NCI-H526 treated with DMSO at 0.1 percent for 48 hours (cell line): Measurements from ENCODE around the gene SMOC2.
"Not testable (repeated sequence)": the region's sequence is repeated elsewhere in the genome, so short reads cannot be mapped to it uniquely, and the experiment has no call there.

ENCODE experiments used
- DNase-seq: peaks from one replicate; lab custom pipeline; 2025; lab: John Stamatoyannopoulos, UW

SMOC2 gene

DNA sequence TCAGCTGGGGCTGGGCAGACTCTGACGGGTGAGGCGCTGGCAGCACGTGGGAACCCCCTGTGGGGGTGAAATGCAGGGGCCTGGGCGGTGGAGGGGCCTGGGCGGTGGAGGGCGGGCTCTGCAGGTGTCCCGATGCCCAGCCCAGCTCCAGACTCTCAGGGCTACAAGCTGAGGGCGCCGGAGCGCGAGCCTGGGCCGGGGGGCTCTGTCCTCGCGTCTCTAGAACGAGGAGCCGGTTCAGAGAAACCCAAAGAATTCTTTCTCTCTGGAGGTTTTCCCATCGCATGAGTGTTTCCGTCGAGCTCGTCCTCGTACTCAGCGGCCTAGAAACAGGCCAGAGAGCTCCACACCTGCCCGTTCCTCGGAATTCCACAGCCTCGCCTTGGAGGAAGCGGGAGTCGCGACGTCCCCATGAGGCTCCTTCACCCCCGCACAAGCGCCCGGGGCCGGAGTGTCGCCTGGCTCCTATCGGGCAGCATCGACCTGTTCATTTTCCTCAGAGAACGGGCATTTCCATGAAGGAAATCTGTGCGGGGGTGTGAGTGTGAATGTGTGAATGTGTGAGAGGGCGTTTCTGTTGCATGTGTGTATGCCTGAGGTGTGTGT, 76.9 kb downstream of the SMOC2 start:
- DNase-seq = no peak

DNA sequence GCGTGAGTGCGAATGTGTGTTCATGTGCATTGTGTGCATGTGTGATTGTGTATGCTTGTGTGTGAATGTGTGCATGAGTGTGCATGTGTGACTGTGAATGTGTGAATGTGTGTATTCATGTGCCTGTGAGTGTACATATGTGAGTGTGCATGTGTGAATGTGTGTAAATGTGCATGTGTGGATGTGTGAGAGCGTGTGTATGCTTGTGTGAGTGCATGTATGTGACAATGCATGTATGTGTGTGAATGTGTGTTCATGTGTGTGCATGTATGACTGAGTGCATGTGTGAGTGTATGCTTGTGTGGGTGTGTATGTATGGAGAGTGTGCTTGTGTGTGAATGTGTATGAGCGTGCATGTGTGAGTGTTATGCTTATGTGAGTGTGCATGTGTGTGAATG, 77.4 kb downstream of the SMOC2 start:
- no peak for DNase-seq

- DNase-seq = no peak
These were observed 77.9 kb downstream of the SMOC2 start for GRCh38 chr6:168518867-168519266.

GRCh38 chr6:168520233-168520632, 79.2 kb downstream of the SMOC2 start:
- DNase-seq = no peak

- DNase-seq = no peak
These were observed 83.6 kb downstream of the SMOC2 start for GRCh38 chr6:168524571-168525001.

- DNase-seq = no peak
These were observed 84.1 kb downstream of the SMOC2 start for GRCh38 chr6:168525114-168525513.

DNA sequence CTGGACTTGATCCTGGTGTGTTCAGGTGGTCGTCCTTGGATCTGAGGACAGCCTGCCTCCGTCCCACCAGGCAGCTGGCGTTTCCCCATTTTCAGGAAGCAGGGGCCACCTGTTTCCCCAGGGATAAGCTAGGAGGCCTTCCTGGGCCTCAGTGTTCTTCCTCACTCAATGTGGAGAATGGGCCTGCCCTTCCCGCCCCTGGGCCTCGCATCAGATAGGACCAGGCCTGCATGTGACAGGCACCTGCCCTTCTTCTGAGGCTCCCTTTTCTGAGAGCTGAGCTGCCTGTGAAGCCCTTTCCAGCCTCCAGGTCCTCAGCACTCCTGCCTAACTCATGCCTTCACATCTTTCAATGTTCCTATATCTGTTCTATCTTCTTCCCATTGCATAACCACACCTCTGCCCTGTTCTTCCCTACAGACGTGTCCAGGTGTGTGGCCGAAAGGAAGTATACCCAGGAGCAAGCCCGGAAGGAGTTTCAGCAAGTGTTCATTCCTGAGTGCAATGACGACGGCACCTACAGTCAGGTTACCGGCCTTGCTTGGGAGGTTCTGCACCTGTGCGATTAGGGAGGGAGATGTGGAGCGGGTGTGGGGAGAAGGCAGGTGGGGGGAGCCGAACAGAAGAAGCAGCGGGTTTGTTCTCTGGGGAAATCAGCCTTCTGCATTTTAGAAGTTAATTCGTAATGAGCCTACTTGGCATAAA, 85.1 kb downstream of the SMOC2 start:
- DNase-seq = no peak

DNA sequence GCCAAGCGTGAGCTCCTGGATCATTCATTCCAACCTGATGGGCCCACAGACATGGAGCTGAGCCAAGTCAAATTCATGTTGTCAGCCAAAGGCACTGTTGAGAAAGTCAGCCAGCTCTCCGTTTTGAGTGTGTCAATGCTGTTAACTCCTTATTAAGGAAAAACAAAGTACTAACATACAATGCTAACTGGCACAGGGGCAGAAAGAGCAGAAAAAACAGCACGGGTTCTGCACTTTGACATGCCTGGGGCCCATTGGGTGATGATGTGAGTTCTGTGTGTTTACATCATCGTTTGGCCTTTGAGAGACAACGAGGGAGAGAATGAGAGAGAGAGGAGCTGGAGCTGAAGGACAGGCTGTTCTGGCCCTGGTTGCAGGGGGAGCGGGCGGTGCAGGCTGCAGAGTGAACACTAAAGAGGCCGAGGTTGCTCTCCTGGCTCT, 85.9 kb downstream of the SMOC2 start:
- DNase-seq = no peak

- no peak for DNase-seq
These were observed 86.6 kb downstream of the SMOC2 start for GRCh38 chr6:168527451-168528210.

DNA sequence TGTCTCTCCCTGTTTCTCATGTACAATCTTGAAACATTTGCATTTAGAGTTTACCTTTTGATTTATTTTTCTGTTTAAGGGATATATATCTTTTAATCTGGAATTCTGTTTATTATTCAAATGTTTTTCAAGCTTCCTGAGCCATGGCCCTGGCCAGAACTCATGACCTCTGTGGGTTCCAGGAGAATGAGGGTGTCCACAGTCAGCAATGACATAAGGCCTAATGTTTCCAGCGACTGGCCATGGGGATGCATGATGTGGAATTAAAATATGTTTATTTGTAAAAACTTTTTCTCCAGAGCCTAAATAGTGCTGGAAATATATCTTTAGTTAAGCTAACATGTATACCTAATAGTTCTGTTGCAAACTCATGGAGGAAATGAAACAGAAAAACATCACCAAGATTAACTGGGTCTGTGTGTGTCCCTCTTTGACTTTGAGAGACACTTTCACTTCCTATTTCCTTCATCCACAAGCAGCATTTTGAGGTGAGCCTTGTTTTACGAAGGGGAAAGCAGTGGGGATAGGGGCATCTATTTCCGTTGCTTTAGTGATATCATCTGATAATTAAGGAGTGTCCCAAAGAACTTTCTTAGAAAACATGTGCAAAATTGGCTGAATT, 87.6 kb downstream of the SMOC2 start:
- no peak for DNase-seq

DNA sequence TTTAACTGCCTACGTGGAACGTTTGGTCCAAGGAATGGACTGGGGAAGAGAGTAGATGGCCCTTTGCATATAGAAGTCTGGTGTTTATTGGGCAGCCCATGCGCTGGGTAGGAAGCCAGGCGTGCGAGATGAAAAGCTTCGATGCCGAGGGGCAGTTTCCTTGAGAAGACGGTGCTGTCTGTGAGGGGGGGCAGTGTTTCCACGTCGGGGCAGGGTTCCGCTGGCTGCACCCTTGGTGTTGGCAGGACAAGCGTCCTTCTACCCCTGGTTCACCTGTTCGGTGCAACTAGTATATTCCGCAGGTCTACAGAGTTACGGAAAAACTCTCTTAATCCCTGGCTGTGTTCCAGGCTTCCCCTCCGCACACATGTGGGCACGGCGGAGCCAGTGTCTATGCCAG, 88.2 kb downstream of the SMOC2 start:
- no peak for DNase-seq

- DNase-seq = peak; percentile 37
These were observed 89.7 kb downstream of the SMOC2 start for GRCh38 chr6:168530653-168531071.

DNA sequence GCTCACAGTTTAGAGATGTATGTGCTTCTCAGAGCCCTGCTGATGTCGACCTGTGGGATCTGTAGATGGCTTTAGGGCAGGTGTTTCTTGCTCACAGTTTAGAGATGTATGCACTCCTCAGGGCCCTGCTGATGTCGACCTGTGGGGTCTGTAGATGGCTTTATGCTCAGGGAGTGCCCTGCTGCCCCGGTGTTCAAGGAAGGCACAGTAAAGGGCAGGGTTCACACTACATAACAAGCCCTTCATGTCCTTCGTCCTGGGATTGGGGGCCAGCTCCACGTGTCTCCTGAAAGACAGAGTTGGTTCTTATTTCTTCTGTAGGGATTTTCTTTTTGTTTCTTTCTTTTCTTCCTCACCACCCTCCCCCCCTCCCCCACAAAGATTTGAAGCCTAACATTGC, 91.1 kb downstream of the SMOC2 start:
- no peak for DNase-seq

DNA sequence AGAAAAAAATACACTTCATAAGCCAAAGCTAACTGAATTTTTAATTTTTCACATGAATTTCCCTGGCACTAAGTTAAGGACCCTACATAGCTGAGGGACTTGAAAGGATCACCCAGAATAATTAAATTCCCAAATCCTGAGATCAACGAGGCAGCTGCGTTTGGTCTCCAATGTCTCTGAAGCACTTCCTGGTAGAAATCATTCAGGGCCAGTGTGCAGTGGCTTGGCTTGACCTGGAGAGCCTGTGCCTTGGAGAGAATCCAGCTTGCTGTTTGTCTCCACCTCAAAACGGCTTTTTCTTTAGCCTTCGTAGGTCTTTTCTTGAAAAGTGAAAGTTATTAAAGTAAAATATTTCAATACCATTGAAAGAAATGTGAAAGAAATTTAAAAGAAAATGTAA, 92.4 kb downstream of the SMOC2 start:
- DNase-seq = no peak

- no peak for DNase-seq
These were observed 93.3 kb downstream of the SMOC2 start for GRCh38 chr6:168534265-168534664.

- DNase-seq = no peak
These were observed 94.7 kb downstream of the SMOC2 start for GRCh38 chr6:168535711-168536110.

- no peak for DNase-seq
These were observed 95.2 kb downstream of the SMOC2 start for GRCh38 chr6:168536196-168536595.

DNA sequence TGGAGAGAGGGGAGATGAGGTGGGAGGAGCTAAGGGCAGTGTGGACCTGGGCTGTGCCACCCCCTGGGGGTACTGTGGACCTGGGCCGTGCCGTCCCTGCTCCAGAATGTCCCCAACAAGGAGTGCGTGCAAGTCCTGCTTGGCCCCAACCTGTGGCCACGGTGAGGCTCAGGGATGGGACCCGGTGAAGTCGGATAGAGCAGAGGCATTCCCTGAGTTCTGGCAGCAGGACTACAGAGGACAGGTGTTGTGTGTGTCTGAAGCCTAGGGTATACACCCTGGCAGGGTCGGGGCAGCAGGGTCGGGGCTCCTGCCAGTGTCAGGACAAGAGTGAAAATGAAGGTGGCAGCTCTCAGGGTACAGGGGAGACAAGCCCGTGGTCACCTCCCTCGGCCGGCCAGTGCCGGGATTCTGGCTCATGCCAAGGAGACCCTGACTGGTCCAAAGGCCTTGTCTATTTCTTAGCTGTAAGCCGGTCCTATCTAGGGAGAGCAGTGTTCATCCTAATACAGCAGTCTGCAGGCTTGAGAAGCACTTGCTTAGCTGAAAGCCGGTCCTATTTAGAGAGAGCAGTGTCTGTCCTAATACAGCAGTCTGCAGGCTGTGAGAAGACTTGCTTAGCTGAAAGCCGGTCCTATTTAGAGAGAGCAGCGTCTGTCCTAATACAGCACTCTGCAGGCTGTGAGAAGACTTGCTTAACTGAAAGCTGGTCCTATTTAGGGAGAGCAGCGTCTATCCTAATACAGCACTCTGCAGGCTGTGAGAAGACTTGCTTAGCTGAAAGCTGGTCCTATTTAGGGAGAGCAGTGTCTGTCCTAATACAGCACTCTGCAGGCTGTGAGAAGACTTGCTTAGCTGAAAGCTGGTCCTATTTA, 95.9 kb downstream of the SMOC2 start:
- no peak for DNase-seq

DNA sequence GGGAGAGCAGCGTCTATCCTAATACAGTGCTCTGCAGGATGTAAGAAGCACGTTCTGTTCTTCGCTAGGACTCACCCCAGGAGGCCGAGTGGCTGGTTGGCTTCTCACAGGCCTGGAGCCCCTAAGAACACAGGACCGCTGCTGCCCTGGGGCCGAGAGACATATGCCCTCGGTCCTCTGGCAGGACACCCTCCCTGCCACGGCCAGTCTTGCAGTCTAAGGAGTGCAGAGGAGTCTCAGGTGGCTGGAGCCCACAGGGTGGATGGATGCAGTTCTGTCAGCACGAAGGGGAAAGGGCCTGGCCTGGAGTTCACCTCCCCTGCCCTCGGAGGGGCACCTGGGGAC, 96.5 kb downstream of the SMOC2 start:
- no peak for DNase-seq

DNA sequence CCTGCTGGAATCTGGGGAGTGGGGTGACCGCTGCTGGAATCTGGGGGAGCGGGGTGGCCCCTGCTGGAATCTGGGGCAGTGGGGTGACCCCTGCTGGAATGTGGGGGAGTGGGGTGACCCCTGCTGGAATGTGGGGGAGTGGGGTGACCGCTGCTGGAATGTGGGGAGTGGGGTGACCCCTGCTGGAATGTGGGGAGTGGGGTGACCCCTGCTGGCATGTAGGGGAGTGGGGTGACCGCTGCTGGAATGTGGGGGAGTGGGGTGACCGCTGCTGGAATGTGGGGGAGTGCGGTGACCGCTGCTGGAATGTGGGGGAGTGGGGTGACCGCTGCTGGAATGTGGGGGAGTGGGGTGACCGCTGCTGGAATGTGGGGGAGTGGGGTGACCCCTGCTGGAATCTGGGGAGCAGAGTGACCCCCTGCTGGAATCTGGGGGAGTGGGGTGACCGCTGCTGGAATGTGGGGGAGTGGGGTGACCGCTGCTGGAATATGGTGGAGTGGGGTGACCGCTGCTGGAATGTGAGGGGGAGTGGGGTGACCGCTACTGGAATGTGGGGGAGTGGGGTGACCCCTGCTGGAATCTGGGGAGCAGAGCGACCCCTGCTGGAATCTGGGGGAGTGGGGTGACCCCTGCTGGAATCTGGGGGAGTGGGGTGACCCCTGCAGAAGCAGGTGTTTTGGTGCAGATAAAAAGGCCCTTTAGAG, 97.4 kb downstream of the SMOC2 start:
- not testable (repeated sequence) for DNase-seq
